Hepatocyte (in vitro differentiated cells): ENCODE results near the gene PRKCSH.

Experiments
- CTCF ChIP-seq: fragments of 200-600 bp; sonication (generic); IDR thresholded peaks from 2 replicates; pipeline ENCODE4 v1.5.1; 2016; ENCODE audit warnings: antibody characterized with exemption, mild to moderate bottlenecking; ENCODE audit not compliant: poor library complexity
- EZH2phosphoT487 ChIP-seq: fragments of 200-600 bp; sonication (generic); IDR thresholded peaks from one replicate; pipeline ENCODE4 v1.6.1; 2018; ENCODE audit warnings: antibody characterized with exemption, mild to moderate bottlenecking, low read depth, moderate library complexity; ENCODE audit not compliant: unreplicated experiment, severe bottlenecking

DNA sequence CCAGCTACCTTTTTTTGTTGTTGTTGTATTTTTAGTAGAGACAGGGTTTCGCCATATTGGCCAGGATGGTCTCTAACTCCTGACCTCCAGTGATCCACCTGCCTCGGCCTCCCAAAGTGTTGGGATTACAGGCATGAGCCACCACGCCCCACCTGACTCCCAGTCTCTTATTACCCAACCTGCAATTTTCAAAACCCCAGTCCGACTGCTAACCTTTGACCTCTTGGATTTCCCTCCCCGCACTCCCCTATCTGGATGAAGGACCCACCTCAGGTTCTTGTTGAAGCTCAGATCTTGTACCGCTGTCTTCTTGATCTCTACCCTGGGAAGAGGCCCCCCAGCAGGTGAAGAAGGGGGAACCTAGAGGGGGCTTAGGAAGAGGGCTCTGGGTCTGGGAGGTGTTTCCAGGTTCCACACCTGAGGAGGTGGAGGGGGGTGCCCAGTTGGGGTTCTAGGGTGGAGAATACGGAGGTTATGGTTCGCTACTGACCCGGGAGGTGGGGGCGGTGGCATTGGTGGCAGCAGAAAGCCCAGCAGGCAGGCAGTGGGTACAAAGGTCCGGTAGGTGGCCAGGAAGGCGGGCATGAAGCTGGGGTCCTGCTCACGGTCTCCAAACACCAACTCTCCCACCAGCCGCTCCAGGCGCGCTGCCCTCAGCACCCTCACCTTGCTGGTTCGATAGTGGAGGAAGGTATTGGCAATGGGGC lies 18.9 kb upstream of the PRKCSH start:
- TF ChIP-seq CTCF (no peak), EZH2phosphoT487 (no peak)
